GM12875 (cell line): ENCODE measurements around the gene WASL.

ENCODE experiments used
- H3K4me3 ChIP-seq: one replicate; pipeline ENCODE4 v1.5.1; 2011; ENCODE audit warnings: low read depth, low read length, control low read depth
- CTCF ChIP-seq: IDR thresholded peaks from 2 replicates; pipeline ENCODE4 v1.5.1; 2011; ENCODE audit warnings: low read depth, mild to moderate bottlenecking, control low read depth, inconsistent platforms, low read length, moderate library complexity, borderline replicate concordance; ENCODE audit not compliant: insufficient read depth

WASL gene

GRCh38 chr7:123632808-123633207, 116.0 kb downstream of the WASL start:
- TF ChIP-seq CTCF, result no peak
- no peak overlapping the region for H3K4me3 ChIP-seq
